GM18870 (cell line): ENCODE results near the gene OPCML.
A peak's percentile ranks its signal among the peaks of the same experiment; 100 is the strongest.

Source experiments
- ATAC-seq: cut with Tn5 transposase; IDR thresholded peaks from one replicate; pipeline ENCODE4 v1.9.1; 2021; ENCODE audit warnings: moderate library complexity; ENCODE audit not compliant: unreplicated experiment

Gene OPCML

DNA sequence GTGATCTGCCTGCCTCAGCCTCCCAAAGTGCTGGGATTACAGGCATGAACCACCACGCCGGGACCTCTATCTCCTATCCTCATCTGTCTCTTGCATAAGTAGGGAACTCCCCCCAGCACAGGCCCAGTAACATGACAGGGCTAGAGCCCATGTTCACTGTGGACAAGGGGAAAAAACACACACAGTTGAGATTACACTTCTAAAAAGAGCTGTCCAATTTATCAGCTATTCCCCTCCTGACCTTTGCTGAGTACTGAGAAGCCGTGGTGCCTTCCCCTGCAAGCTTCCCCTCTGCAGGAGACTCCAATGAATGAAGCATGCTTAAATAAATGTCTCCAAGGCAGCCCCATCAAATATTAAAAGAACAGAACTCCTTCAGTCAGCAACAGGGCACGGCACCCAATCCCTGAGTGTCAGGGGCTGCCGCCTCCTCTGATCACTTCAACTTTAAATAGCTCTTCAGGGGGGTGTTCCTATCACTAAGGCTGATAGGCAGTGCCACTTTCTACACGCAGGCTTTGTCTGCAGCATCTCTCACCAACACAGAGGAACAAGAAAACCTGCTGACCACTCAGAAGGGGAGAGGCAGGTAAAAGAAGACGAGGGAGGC, 385.5 kb downstream of the OPCML start:
- ATAC-seq = no peak

DNA sequence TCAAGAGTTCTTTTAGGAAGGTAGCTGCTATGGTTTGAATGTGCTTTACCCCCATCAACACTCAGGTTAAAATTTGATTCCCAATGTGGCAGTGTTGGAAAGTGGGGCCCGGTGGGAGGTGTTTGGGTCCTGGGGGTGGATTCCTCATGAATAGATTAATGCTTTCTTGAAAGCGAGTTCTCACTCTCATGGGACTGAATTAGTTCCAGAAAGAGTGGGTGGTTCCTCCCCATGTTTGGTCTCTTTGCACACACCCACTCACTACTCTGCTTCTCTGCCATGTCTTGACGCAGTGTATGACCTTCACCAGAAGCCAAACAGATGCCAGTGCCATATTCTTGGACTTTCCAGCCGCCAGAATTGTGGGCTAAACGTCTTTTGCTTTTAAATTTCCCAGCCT, 394.4 kb downstream of the OPCML start:
- no peak for ATAC-seq

DNA sequence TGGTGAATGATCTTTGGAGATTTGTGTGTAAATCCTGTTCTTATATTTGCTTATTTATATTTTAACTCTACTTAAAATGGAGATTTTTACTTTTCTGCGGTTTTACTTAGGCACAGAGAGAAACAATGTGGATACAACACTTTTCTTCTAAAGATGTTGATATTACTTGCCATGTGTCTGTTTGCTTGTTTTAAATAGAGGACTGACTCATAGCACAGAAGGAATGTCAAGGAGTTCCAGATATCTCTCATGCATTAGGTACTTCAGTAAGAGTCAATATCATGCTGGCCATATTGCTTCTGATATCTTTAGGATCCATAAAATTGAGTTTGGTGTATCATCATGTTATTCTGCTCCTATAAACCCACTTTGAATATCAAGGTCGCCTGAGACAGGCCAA, 395.0 kb downstream of the OPCML start:
- no peak for ATAC-seq

DNA sequence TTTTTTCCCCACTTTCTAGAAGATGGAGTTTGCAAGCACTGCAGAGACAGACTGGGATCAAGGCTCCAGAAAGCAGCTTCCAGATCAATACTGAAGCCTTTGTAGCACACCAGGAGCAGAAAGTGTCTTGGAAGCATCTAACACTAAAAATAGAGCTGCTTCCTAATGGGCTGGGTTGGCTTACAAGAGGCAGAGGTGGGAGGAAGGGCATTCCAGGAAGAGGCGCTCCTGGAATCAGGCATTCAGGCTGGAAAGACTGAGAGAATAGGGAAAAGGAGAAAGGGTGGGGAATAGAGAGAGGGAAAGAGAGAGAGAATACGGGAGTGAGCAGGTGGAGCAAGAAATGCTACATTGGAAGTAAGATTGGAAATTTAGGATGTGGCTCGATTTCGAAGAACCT, 395.9 kb downstream of the OPCML start:
- ATAC-seq = no peak

DNA sequence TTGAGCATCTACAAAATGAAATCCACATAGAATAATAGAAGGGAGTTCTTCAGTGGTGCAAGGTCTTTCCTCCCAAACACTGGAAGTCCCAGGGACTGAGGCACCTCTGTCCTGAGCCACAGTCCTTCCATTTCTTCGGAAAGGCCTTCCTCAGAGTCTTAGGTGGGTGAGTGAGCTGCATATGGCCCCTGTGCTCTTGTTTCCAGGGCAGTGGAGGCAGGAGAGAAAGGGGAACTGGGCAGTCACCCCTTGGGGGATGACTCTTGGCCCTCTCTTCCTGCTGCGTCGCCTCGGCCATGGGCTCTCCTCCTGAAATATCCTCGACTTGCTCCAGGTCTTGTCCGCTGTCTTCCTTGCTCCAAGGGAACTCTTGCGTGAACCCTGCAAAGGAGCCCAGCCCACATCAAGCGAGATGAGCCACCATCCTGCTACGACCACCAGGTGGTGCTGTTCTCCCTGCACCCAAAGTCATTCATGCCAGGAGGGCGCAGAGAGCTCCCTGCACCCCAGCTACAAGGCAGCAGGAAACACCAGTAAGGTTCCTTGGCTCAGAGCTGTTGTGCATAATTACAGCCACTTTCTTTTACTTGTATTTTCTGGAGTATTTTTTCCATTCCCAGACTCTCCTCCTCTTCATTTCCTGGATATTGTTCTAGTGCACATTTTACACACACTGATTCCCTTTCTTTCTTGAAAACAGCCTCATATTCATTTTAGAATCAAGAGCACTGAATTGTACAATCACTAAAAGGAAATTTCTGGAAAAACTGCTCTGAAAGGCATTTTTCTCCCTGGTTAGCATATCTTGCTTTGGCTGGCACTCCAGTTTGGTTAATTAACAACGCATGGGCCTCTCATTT, 397.8 kb downstream of the OPCML start:
- ATAC-seq = peak; percentile 83

DNA sequence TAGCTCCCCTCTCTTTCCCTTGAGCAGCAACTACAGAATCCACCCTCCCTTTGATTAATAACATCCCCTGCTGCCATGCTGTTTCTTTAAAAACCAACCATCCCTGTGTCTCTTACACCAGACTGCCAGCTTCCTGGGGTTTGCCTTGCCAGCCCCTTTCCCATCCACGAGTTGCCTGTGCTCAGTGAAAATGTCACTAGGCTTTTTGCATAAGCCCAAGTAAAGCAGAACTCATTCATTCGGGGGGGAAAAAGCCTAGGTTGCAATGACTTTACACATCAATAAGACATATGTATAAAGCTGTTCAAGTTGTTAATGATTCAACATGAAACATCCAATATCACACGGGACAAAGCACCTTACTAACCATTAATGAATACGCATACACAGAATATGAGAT, 398.7 kb downstream of the OPCML start:
- ATAC-seq = no peak

DNA sequence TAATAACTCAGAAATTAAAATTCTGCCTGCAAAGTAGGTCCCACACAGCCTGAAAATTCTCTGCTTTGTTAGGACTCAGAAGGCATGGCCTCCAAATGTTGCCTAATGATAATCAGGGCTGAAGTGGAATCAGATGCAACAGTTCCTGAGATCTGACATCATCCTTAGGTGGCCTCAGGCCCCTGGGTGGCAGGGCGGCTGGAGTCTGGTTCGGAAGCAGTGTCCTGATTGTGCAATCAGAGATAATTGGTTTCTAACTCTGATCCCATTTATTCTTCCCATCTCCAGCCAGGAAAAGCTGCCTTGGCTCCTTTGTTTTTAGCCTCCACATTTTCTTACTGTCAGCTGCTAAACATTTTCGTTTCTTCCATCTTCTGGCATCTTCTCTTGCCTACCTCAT, 399.3 kb downstream of the OPCML start:
- no peak for ATAC-seq

DNA sequence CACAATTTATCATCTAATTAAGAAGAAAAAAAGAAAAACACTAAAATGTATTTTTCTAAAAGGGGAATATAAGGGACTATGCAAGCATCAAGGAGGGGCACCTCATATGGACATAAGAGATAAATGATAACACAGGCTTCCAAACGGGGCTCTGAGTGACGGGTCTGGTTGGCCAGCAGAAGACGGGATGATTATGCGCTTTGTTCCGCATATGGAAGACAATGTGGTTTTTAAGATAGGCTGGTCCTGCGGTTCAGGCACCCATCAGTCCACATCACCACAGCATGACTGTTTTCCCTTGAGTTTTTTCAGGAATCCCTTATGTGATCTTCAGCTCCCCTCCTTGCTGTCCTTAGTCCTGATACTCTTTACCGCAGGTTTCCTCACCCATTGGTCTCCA, 404.6 kb downstream of the OPCML start:
- ATAC-seq = no peak

DNA sequence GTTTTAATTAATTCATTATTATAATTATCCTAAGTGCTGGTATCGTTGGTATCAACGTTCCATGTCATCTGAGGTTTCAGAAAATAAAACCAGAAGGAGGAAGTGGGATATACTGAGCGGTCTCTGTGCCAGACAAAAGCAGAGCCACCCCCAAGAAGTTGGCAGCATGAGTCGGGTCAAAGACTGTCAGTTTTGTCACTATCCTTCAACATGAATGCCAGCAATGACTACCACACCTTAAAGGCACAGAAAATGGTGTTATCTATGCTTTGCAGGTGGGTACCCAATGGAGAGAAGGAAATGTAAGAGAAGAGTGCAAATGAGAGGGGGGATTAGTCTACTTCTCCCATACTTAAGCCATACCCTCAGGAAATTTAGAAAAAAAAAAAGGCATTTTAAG, 408.5 kb downstream of the OPCML start:
- no peak for ATAC-seq

DNA sequence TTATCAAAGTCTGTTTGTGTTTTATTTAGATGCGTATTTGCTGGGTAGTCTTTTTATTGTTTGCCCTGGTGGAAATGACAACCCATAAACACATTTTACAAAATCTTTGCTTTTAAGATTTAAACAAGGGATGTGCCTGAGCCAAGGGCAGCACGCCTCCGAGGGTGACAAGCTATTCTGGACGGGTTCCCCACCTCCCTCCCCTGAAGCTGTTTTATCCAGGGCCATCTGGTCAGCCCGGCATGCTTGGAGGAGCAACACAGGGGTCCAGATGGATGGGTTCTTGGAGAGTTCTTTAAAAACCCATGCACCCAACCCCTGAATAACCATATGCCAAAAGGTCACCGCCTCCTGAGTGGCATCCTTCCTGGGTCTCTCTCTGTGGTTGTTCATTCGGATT, 408.9 kb downstream of the OPCML start:
- ATAC-seq = no peak

DNA sequence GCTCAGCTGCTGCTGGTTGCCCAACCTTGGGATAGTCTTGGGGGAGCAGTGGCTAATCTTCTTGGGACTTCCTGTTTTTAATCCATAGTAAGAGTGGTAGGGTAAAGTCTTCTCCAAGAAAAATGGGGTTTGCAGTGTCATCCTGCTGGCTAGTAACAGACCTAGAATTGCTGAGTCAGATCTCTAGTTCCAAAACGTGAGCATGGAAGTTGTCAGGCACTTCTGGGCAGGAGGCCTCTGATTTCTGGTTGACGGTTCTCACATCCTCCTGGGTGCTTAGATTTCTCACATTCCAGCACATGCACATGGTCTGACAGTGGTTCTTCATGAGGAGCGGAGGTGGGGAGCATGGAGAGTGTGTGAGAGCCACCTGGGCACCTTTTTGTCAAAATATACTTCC, 410.0 kb downstream of the OPCML start:
- ATAC-seq = no peak

DNA sequence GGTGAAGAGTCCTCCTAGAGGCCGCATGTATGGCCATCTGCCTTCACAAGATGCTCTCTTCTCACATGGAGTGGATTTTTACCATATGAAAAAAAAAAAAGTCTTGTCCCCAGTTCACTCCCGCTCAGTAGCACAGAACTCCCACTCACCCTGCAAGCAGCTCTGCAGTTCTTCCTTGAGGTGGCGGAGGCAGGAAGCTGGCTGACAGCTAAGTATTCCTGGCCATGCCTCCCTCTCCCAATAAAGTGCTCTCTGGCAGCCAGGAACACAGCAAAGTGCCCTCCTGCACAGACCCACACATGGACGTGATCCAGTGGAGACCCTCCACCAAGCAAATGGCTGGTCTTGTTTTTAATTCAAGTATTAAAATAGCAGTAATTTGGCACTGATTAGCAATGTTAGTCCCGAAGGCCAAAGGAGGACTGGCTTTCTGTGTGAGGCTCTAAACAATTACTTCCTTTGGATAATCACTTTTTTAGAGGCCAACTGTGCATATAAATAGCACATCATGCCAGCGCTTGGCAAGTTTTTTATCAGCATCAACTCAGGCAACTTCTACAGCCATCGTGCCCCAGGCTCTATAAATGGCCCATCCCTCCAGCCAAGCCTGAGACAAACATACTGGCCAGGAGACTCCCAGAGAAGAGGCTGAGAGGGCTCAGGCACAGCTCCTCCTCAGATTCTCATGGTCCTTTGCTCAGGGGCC, 413.6 kb downstream of the OPCML start:
- ATAC-seq = no peak

DNA sequence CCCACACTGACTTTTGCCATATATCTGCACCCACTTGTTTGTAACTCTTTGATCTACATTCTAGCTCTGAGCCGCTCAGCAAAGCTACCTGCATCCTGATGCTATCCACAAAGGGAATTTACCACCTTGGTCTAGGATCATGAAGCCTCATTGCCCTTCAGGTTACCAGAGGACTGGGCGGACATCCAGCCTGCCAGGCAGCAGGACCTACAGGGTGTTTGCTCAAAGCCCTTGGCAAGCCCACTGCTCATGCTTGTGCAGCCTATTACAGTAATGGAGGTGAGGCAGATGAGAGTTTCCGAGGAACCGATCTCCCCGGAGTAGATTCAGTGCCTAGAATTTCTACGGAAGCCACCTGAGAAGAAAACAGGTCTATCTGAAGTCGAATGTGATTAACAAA, 417.2 kb downstream of the OPCML start:
- no peak for ATAC-seq

DNA sequence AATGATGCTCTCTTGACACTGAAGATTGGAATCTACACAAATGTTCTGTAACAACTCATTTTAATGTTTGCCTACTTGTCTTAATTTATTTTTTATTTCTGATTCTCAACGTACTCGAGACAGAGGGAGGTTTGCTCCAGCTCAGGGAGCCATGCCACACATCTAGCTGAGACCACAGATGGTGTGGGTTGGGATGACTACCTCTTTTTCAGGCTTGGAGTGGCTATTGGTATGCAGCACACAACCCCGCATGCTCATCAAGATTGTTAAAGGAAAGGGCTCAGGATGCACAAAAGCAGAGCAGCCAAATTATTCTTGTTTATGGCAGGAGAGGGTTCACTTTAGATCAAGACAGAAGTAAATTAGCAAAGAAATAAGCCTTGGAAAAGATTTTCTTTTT, 424.5 kb downstream of the OPCML start:
- ATAC-seq = no peak

DNA sequence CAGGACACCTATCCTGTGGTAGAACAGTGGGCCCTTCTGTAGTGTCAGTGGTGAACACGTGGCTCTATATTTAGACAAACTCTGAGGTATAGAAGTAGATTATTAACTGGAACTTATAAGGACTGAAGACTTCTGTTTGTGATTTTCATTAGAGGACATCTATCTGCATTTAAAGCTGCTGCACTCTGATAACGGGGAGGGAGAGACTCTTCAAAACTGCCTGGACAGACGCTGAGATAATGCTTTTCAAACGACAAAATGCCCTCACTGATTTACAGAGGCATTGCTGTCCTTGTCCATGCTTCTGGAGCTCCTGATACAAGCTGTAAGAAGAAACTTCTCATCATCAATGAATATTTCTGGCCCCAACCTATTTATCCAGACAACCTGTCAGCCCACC, 425.2 kb downstream of the OPCML start:
- ATAC-seq = no peak

DNA sequence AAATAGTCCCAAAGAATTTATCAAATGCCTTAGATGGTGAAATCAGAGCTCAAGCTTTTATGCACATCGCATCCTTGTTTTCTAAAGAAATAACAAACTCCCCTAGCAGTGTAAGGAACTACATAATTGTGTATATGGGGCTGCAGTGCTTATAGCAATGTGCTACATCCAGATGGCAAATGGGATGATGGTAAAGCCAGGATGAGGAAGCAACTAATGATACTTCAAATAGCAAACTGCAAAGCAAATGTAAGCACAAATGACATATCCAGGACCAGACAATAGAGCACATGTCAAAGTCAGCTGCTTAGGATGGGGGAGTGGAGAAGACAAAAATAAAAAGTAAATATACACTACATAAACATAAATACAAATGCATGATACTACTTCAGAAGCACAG, 425.9 kb downstream of the OPCML start:
- no peak for ATAC-seq

DNA sequence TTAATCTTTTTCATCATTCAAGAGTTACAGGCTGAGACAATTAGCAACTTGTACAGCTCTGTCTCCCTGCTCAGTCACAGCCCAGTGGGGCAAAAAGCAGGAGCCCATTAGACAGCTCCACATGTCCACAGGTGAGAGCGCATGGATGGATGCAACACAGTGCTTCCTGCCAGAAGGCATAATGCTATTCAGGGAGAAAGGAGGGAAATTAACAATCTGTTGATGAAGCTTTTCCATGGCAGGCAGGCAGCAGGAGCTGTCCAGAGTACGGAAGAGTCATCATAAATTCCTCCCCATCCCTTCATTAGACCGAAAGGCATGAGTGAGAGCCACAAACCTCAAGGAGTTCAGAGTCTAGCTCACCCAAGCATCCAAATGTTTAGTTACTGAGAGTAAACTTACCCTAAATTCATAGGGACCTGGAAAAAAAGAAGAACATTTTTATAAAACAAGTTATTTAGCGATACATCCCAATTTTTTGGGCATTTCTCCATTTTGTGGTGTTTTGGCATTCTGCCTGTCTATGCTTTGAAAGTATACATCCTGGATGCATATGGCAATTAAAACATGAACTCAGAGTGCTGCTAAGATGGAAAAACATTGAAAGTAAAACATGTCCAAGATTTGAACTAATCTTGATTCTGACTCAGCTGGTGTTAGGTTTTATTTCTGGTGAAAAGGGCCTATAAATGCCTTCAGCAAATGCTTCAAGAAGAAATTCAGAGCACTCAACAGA, 428.1 kb downstream of the OPCML start:
- ATAC-seq = no peak

DNA sequence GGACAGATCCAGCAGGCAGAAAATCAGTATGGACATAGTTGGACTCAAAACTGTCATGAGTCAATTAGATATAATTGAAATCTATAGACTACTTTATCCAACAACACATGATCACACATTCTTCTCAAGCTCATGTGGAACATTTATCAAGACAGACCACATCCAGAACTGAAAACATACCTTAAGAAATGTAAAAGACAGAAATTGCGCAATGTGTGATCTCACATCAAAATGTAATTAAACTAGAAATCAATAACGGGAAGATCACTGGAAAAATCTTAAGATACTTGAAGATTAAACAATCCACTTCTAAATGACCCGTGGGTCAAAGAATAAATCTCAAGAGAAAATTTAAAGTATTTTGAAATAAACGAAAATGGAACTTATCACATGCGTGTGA, 435.3 kb downstream of the OPCML start:
- ATAC-seq = no peak

DNA sequence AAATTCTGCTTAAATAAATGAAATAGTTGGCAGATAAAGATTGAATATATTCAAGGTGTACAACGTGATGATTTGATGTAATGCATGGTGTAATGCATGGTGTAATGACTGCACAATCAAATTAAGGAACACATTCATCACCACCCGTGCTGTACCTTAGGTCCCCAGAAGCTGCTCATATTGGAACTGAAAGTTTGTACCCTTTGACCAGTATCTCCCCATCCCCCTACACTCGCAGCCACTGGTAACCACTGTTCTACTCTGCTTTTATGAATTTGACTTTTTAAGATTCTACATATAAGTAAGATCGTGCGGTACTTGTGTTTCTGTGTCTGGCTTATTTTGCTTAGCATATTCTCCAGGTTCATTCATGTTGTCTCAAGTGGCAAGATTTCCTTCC, 445.8 kb downstream of the OPCML start:
- no peak for ATAC-seq

DNA sequence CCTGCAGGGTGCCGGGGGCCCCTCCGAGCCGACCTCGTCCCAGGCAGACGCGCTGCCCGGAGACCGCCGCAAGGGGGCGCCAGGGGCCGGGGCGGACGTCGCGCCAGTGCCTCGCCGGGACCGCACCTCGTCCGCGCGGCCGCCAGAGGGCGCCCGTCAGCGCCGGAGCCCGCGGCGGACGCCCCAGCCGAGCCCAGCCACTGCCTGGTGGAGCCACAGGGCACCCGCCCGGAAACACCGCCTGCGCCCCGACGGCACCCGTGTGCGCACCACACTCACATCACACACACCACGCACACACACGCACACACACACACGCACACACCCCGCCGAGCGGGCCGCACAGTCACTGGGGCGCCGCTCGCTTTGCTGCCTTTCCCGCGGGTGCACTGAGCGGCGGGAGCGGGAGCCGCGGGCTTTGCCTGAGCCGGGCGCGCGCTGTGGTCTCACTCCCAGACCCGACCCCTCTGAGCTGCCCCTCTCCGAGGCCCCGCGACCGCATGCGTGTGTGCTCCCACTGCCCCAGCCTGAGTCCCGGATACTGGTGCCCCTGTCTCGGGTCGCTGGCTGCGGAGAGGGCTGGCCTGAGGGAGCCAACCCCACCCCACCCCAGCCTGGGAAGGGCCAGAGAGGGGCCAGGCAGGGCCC, 449.3 kb downstream of the OPCML start:
- ATAC-seq = no peak

DNA sequence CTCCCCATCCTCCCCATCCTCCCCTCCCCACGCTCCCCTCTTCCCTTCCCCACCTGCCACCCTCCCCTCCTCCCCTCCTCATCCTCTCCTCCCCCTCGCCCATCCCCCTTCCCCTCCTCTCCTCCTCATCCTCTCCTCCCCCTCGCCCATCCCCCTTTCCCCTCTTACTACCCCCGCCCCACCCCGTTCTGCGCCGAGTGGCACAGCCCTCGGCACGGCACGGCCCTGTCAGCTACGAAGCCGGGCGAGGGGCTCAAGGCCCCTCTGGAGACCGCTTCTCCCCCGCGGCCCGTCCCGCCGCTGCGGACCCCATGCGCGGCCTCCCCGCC, 449.9 kb downstream of the OPCML start:
- ATAC-seq = no peak
